ENCODE data around the gene NCR3LG1.

Gene NCR3LG1

GRCh38 chr11:17351510-17352176 lies at the start of gene NCR3LG1:
Gene NCR3LG1, plus strand, starts transcription at chr11:17351800. Its CDS starts 170 bp downstream, at chr11:17351970.
- DNase-seq, result peak; percentile 13 to 54 (median 18)

- no peak for DNase-seq
Measured at GRCh38 chr11:17313349-17314231, 38.0 kb upstream of the NCR3LG1 start.

GRCh38 chr11:17314232-17314547 lies 37.4 kb upstream of the NCR3LG1 start:
- no peak for DNase-seq

GRCh38 chr11:17314904-17315426 lies 36.6 kb upstream of the NCR3LG1 start:
- DNase-seq, result no peak

- no peak for DNase-seq
Measured at GRCh38 chr11:17328871-17329494, 22.6 kb upstream of the NCR3LG1 start.

GRCh38 chr11:17331669-17332068 lies 19.9 kb upstream of the NCR3LG1 start:
- DNase-seq, result no peak

- DNase-seq, result no peak
Measured at GRCh38 chr11:17333799-17334586, 17.6 kb upstream of the NCR3LG1 start.

- DNase-seq, result no peak
Measured at GRCh38 chr11:17343257-17343656, 8.3 kb upstream of the NCR3LG1 start.

GRCh38 chr11:17343907-17344306 lies 7.7 kb upstream of the NCR3LG1 start:
- DNase-seq, result no peak

GRCh38 chr11:17347676-17348075 lies 3.9 kb upstream of the NCR3LG1 start:
- no peak for DNase-seq

- no peak for DNase-seq
Measured at GRCh38 chr11:17350455-17351171, 987 bp upstream of the NCR3LG1 start.

- no peak for DNase-seq
Measured at GRCh38 chr11:17351172-17351509, 459 bp upstream of the NCR3LG1 start.

GRCh38 chr11:17352950-17353820 lies 1.6 kb downstream of the NCR3LG1 start:
- peak; percentile 2 to 30 (median 9) for DNase-seq

GRCh38 chr11:17353821-17354600 lies 2.4 kb downstream of the NCR3LG1 start:
- no peak for DNase-seq

- peak in 1 of 4 experiments; percentile 13 for DNase-seq
Measured at GRCh38 chr11:17354601-17354991, 3.0 kb downstream of the NCR3LG1 start.

- no peak for DNase-seq
Measured at GRCh38 chr11:17366495-17366894, 14.9 kb downstream of the NCR3LG1 start.

- no peak for DNase-seq
Measured at GRCh38 chr11:17368551-17368950, 17.0 kb downstream of the NCR3LG1 start.

GRCh38 chr11:17369094-17369493 lies 17.5 kb downstream of the NCR3LG1 start:
- DNase-seq, result no peak

- no peak for DNase-seq
Measured at GRCh38 chr11:17369684-17370243, 18.2 kb downstream of the NCR3LG1 start.

GRCh38 chr11:17371614-17372013 lies 20.0 kb downstream of the NCR3LG1 start:
- no peak for DNase-seq
